ENCODE results near the gene CD180. TPM values are rescaled to one million over a fixed set of nuclear protein-coding genes. Genes with fewer than 3 reads are reported as not detected.
"Not testable (repeated sequence)": the region's sequence is repeated elsewhere in the genome, so short reads cannot be mapped to it uniquely, and the experiment has no call there.

Gene CD180
- total RNA-seq, 2 experiments from 2014 or later = not detected

- Mint-ChIP-seq H3K27me3 (no peaks in the 10 kb centered on the region), H3K36me3 (ENCODE audit: low read depth) (peaks cover 12% of the 10 kb centered on the region), H3K4me1 (ENCODE audit: low read depth) (peaks cover 10% of the 10 kb centered on the region), H3K4me3 (no peak overlapping the region), H3K27ac (no peak overlapping the region), H3K9me3 (peaks cover 20% of the 10 kb centered on the region)
- ChIA-PET POLR2A (interaction anchor here (1.0 kb wide), 1 partner anchor 16 kb away, joined by 3 read pairs; no protein-coding TSS in a partner anchor), CTCF (interaction anchor here (1.8 kb wide), 1 partner anchor 10 kb away, joined by 8 read pairs; no protein-coding TSS in a partner anchor)
- intact Hi-C loops (cut with micrococcal nuclease) = no loop called here
- ATAC-seq (peak; percentile 53), DNase-seq (no peak)
- TF ChIP-seq CTCF (IDR thresholded peaks at IDR 0.05) = no peak
These were observed 22.6 kb downstream of the CD180 start for GRCh38 chr5:67173959-67174358.

DNA sequence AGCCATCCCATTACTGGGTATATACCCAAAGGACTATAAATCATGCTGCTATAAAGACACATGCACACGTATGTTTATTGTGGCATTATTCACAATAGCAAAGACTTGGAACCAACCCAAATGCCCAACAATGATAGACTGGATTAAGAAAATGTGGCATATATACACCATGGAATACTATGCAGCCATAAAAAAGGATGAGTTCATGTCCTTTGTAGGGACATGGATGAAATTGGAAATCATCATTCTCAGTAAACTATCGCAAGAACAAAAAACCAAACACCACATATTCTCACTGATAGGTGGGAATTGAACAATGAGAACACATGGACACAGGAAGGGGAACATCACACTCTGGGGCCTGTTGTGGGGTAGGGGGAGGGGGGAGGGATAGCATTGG lies 23.2 kb downstream of the CD180 start:
- DNase-seq; CTCF ChIA-PET; H3K27ac Mint-ChIP-seq; H3K27me3 Mint-ChIP-seq; H3K4me3 Mint-ChIP-seq; ATAC-seq; intact Hi-C loops (cut with micrococcal nuclease): not testable (repeated sequence)
- H3K9me3 Mint-ChIP-seq = peaks cover 17% of the 10 kb centered on the region
- POLR2A ChIA-PET = interaction anchor here (1.0 kb wide), 1 partner anchor 16 kb away, joined by 3 read pairs; no protein-coding TSS in a partner anchor
- H3K4me1 Mint-ChIP-seq (ENCODE audit: low read depth) = peaks cover 13% of the 10 kb centered on the region
- peaks cover 12% of the 10 kb centered on the region for H3K36me3 Mint-ChIP-seq (ENCODE audit: low read depth)

GRCh38 chr5:67170767-67171166 lies 25.8 kb downstream of the CD180 start:
- no peak overlapping the region for H3K4me3 Mint-ChIP-seq
- H3K9me3 Mint-ChIP-seq = no peaks in the 10 kb centered on the region
- ATAC-seq (no peak), DNase-seq (no peak)
- H3K27me3 Mint-ChIP-seq = no peaks in the 10 kb centered on the region
- no peak overlapping the region for H3K27ac Mint-ChIP-seq
- CTCF ChIA-PET = interaction anchor here (18.9 kb wide), 1 partner anchor 34 kb away, joined by 349 read pairs; the partner anchor contains the start of gene CD180
- peaks cover 20% of the 10 kb centered on the region for H3K4me1 Mint-ChIP-seq (ENCODE audit: low read depth)
- no peak for TF ChIP-seq CTCF (IDR thresholded peaks at IDR 0.05)
- POLR2A ChIA-PET = no interaction called here
- H3K36me3 Mint-ChIP-seq (ENCODE audit: low read depth) = peaks cover 2% of the 10 kb centered on the region
- intact Hi-C loops (cut with micrococcal nuclease) = no loop called here

DNA sequence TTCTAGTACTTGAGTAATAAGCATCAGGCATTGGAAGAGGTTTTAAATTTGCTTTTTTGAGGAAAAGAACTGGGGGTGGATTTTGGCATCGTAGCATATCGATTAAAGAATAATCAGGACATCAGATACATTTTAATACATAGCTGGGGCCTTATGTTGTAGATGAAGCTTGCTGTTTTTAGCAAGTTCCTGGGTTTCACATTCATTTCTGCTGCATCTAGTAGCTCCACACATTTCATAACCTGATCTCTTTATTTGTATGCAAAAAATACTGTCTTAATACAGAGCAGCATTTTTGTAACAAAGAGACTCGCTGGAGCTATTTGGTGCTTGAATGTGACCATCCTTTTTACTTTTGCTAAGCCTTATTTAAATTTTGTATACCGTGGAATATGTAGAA lies 28.5 kb downstream of the CD180 start:
- POLR2A ChIA-PET = interaction anchor here (1.2 to 5.1 kb wide), 4 partner anchors 9 to 39 kb away, joined by 3 to 44 read pairs (median 12); no protein-coding TSS in a partner anchor
- H3K4me1 Mint-ChIP-seq (ENCODE audit: low read depth) = peaks cover 31% of the 10 kb centered on the region
- intact Hi-C loops (cut with micrococcal nuclease) = no loop called here
- no peak for DNase-seq
- peak overlapping the region; percentile 97 for H3K27ac Mint-ChIP-seq
- no peaks in the 10 kb centered on the region for H3K27me3 Mint-ChIP-seq
- H3K4me3 Mint-ChIP-seq = peak overlapping the region; percentile 75
- no peaks in the 10 kb centered on the region for H3K9me3 Mint-ChIP-seq
- CTCF ChIA-PET = interaction anchor here (0.8 to 18.9 kb wide), 7 partner anchors 10 to 1104 kb away, joined by 3 to 349 read pairs (median 6); partner anchors contain the start of gene CD180
- no peak for TF ChIP-seq CTCF (IDR thresholded peaks at IDR 0.05)
- no peak for ATAC-seq
- H3K36me3 Mint-ChIP-seq (ENCODE audit: low read depth) = peaks cover 12% of the 10 kb centered on the region

GRCh38 chr5:67166460-67167285 lies 29.9 kb downstream of the CD180 start:
- ChIA-PET POLR2A (interaction anchor here (0.7 to 5.1 kb wide), 10 partner anchors 8 to 1049 kb away, joined by 3 to 44 read pairs (median 4); partner anchors contain the start of gene PIK3R1), CTCF (interaction anchor here (0.5 to 18.9 kb wide), 15 partner anchors 9 to 1120 kb away, joined by 3 to 349 read pairs (median 5); partner anchors contain the start of gene CD180)
- peak; percentile 38 for TF ChIP-seq CTCF (IDR thresholded peaks at IDR 0.05)
- Mint-ChIP-seq H3K9me3 (no peaks in the 10 kb centered on the region), H3K4me1 (ENCODE audit: low read depth) (peaks cover 43% of the 10 kb centered on the region), H3K36me3 (ENCODE audit: low read depth) (peaks cover 20% of the 10 kb centered on the region), H3K27ac (peak overlapping the region; percentile 97), H3K27me3 (no peaks in the 10 kb centered on the region), H3K4me3 (peak overlapping the region; percentile 75)
- intact Hi-C loops (cut with micrococcal nuclease) = loop anchor here (2.0 kb wide), 1 partner anchor 40 kb away; no protein-coding TSS in a partner anchor
- ATAC-seq (peak; percentile 72), DNase-seq (peak; percentile 86)
